ENCODE results near the gene KLK7.

The KLK7 gene

GRCh38 chr19:50949861-50950260, 33.9 kb downstream of the KLK7 start:
- in situ Hi-C loops (cut with MboI; ENCODE audit: low sequenced_read_pairs, unreplicated experiment): no loop called here
- no peak for DNase-seq (ENCODE audit: low spot score)
- TF ChIP-seq CTCF (IDR thresholded peaks at IDR 0.05; ENCODE audit: borderline replicate concordance, control extremely low read depth, extremely low read depth, insufficient read depth, missing control alignments): no peak

GRCh38 chr19:50947123-50947522, 36.6 kb downstream of the KLK7 start:
- in situ Hi-C loops (cut with MboI; ENCODE audit: low sequenced_read_pairs, unreplicated experiment): no loop called here

GRCh38 chr19:50944795-50945194, 38.9 kb downstream of the KLK7 start:
- in situ Hi-C loops (cut with MboI; ENCODE audit: low sequenced_read_pairs, unreplicated experiment): no loop called here
- no peak for DNase-seq (ENCODE audit: low spot score)
- TF ChIP-seq CTCF (IDR thresholded peaks at IDR 0.05; ENCODE audit: borderline replicate concordance, control extremely low read depth, extremely low read depth, insufficient read depth, missing control alignments): no peak

More at GRCh38 chr19:50947123-50947522, 36.6 kb downstream of the KLK7 start:
- DNase-seq (ENCODE audit: low spot score): no peak
- TF ChIP-seq CTCF (IDR thresholded peaks at IDR 0.05; ENCODE audit: borderline replicate concordance, control extremely low read depth, extremely low read depth, insufficient read depth, missing control alignments): no peak

- in situ Hi-C loops (cut with MboI; ENCODE audit: low sequenced_read_pairs, unreplicated experiment): no loop called here
- TF ChIP-seq CTCF (IDR thresholded peaks at IDR 0.05; ENCODE audit: borderline replicate concordance, control extremely low read depth, extremely low read depth, insufficient read depth, missing control alignments): no peak
Measured at GRCh38 chr19:50943074-50943828, 40.5 kb downstream of the KLK7 start.

GRCh38 chr19:50939596-50939995, 44.1 kb downstream of the KLK7 start:
- TF ChIP-seq CTCF (IDR thresholded peaks at IDR 0.05; ENCODE audit: borderline replicate concordance, control extremely low read depth, extremely low read depth, insufficient read depth, missing control alignments): no peak
- in situ Hi-C loops (cut with MboI; ENCODE audit: low sequenced_read_pairs, unreplicated experiment): no loop called here
- DNase-seq (ENCODE audit: low spot score): no peak

More at GRCh38 chr19:50943074-50943828, 40.5 kb downstream of the KLK7 start:
- no peak for DNase-seq (ENCODE audit: low spot score)

- no peak for TF ChIP-seq CTCF (IDR thresholded peaks at IDR 0.05; ENCODE audit: borderline replicate concordance, control extremely low read depth, extremely low read depth, insufficient read depth, missing control alignments)
- in situ Hi-C loops (cut with MboI; ENCODE audit: low sequenced_read_pairs, unreplicated experiment): no loop called here
- DNase-seq (ENCODE audit: low spot score): no peak
Measured at GRCh38 chr19:50933640-50934039, 50.1 kb downstream of the KLK7 start.

All from GM13976 (cell line).